ENCODE measurements around the gene ARID1A.
"Not testable (repeated sequence)": the region's sequence is repeated elsewhere in the genome, so short reads cannot be mapped to it uniquely, and the experiment has no call there.

ARID1A gene

GRCh38 chr1:26695356-26696118 lies at the start of gene ARID1A:
Gene ARID1A, plus strand, starts transcription at chr1:26696015. Its CDS starts 389 bp downstream, at chr1:26696404.
- DNase-seq (ENCODE audit: extremely low spot score) = peak; percentile 86
- POLR2A ChIA-PET = no interaction called here
- CTCF ChIA-PET = interaction anchor here (1.3 to 4.2 kb wide), 2 partner anchors 18 to 92 kb away, joined by 3 to 30 read pairs; partner anchors contain the start of gene PIGV
- no peak for TF ChIP-seq CTCF (IDR thresholded peaks at IDR 0.05; ENCODE audit: control extremely low read depth, extremely low read depth, low read depth, missing control alignments)

DNA sequence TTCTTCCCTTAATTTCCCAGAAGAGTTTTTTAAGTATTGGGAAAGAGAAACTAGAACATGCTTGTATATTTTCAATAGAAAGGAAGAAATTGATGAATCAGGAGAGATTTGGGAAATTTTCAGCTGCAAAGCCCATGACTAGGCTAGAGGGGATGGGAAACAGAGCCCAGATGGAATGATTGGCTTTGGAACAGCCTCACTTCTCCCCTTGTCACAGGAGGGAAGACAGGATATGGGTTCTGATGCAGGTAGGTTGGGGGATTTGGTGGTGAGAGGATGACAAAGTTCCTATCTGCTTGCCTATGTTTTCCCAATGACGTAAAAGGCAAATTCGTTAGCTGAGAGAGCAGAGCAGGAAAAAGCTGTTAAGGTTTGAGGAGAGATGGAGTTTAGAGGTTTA lies 31.0 kb upstream of the ARID1A start:
- no peak for TF ChIP-seq CTCF (IDR thresholded peaks at IDR 0.05; ENCODE audit: control extremely low read depth, extremely low read depth, low read depth, missing control alignments)
- ChIA-PET POLR2A (interaction anchor here (0.6 kb wide), 1 partner anchor 490 kb away, joined by 4 read pairs; the partner anchor contains the start of gene SLC9A1), CTCF (interaction anchor here (1.0 to 3.4 kb wide), 4 partner anchors 10 to 62 kb away, joined by 3 to 26 read pairs (median 4); no protein-coding TSS in a partner anchor)
- no peak for DNase-seq (ENCODE audit: extremely low spot score)

DNA sequence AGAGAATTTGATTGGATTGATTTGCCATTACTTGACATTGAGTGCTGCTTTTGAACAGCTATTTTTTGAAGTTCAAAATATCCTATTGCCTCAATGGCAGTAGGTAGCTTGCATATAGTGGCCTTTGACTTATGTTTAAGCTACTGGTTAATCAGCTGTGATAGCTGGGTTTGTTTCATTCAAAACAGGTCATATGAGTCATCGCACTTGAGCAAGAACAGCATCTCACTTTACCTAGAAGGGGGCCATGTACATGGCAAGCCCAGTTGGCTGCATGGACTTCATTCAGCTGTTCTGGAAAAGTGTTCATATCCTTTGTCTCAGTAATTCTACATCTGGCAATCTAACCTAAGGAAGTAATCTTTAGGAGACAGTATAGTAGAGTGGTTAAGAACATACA lies 29.0 kb upstream of the ARID1A start:
- DNase-seq (ENCODE audit: extremely low spot score) = no peak
- CTCF ChIA-PET = interaction anchor here (0.9 to 3.4 kb wide), 5 partner anchors 10 to 123 kb away, joined by 3 to 26 read pairs (median 5); no protein-coding TSS in a partner anchor
- TF ChIP-seq CTCF (IDR thresholded peaks at IDR 0.05; ENCODE audit: control extremely low read depth, extremely low read depth, low read depth, missing control alignments) = no peak
- POLR2A ChIA-PET = no interaction called here

- DNase-seq (ENCODE audit: extremely low spot score); POLR2A ChIA-PET: not testable (repeated sequence)
- CTCF ChIA-PET = interaction anchor here (1.9 kb wide), 1 partner anchor 120 kb away, joined by 4 read pairs; no protein-coding TSS in a partner anchor
These were observed 27.6 kb upstream of the ARID1A start for GRCh38 chr1:26668106-26668786.

DNA sequence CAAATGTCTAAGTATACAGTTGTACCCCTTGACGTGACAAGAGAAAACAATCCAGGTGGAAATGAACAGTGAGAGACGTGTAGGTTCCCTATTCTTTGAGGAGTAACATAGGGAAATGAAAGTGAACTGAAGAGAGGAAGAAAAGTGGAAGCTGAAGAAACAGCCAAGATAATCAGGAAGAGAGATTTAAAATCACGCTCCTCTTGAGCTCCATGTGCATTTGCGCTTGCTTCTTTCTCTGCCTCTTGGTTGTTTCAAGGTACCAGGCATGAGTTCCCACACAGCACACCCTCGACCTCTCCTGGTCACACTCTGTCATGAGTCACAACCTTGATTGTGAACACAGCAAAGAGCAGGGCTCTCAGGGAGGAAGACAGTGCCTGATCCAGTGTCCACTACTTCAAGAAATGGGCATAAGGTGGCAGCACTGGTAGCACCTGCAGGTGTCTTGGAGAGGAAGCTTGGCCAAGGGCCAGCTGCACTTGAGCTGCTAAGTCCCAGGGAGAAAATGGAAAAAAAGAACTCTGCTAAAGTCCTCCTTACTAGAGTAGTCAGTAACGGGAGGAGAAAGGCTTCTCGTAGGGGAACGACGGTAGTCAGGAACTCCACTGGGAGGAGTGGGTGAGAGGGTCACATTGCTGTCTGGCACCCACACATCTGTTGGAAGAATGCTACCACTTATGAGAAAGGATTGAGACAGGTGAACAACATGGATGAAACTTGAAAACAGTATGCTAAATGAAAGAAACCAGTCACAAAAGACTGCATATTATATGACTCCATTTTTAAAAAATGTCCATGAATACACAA lies 18.3 kb upstream of the ARID1A start:
- CTCF ChIA-PET = interaction anchor here (0.6 to 2.9 kb wide), 34 partner anchors 9 to 177 kb away, joined by 3 to 30 read pairs (median 5); partner anchors contain the start of gene PIGV
- peak; percentile 57 for TF ChIP-seq CTCF (IDR thresholded peaks at IDR 0.05; ENCODE audit: control extremely low read depth, extremely low read depth, low read depth, missing control alignments)
- DNase-seq (ENCODE audit: extremely low spot score) = peak; percentile 74
- POLR2A ChIA-PET = interaction anchor here (0.6 kb wide), 1 partner anchor 40 kb away, joined by 4 read pairs; no protein-coding TSS in a partner anchor

- POLR2A ChIA-PET = interaction anchor here (0.7 kb wide), 1 partner anchor 415 kb away, joined by 3 read pairs; no protein-coding TSS in a partner anchor
- CTCF ChIA-PET = interaction anchor here (1.2 kb wide), 1 partner anchor 11 kb away, joined by 3 read pairs; no protein-coding TSS in a partner anchor
- no peak for TF ChIP-seq CTCF (IDR thresholded peaks at IDR 0.05; ENCODE audit: control extremely low read depth, extremely low read depth, low read depth, missing control alignments)
These were observed 10.9 kb upstream of the ARID1A start for GRCh38 chr1:26684763-26685508.

More at GRCh38 chr1:26684763-26685508, 10.9 kb upstream of the ARID1A start:
- no peak for DNase-seq (ENCODE audit: extremely low spot score)

All from GM10248 (cell line).